ENCODE measurements around the gene HIP1.
"Not testable (repeated sequence)": the region's sequence is repeated elsewhere in the genome, so short reads cannot be mapped to it uniquely, and the experiment has no call there.

The HIP1 gene

DNA sequence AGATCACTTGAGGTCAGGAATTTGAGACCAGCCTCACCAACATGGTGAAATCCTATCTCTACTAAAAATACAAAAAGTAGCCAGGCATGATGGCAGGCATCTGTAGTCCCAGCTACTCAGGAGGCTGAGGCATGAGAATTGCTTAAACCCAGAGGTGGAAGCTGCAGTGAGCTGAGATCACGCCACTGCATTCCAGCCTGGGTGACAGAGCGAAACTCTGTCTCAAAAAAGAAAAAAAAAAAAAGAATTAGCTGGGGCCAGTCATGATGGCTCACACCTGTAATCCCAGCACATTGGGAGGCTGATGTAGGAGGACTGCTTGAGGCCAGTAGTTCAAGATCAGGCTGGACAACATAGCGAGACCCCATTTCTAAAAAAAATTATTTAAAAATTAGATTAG is 21.0 kb downstream of the HIP1 start:
- H3K4me3 ChIP-seq (ENCODE audit: low read depth, low read length): not testable (repeated sequence)

DNA sequence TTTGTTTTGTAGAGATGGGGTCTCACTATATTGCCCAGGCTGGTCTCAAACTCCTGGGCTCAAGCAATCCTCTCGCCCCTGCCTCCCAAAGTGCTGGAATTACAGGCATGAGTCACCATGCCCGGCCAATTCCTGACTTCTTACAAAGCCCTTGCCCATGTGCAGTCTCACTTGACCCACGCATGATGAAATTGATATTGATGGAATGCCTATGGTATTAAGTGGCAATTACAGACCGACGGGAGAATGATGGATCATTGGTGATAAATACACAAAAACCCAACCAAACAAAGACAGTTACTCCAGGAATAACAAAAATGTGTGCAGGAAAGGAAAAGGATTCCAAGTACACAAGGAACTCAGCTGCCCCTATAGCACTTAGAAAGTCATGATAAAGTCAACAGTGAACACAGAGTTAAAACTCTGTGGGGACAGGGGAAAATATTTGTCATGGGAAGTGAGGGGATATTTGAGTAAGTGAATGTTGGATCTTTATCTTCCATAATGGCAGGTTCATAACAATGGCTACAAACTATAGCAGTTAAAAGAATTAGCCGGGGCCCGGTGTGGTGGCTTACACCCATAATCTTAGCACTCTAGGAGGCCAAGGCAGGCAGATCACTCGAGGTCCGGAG is 21.6 kb downstream of the HIP1 start:
- no peak overlapping the region for H3K4me3 ChIP-seq (ENCODE audit: low read depth, low read length)

DNA sequence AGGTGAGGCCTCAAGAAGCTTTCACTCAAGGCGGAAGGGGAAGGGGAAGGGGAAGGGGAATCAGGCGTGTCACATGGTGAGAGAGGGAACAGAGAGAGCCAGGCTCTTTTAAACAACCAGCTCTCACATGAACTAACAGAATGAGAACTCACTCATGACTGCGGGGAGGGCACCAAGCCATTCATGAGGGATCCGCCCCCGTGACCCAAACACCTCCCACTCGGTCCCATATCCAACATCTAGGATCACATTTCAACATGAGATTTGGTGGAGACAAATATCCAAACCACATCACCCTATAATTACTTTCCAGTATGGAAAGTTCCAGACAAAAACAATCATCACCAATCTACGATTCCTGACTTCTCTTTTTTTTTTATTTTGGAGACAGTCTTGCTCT is 22.9 kb downstream of the HIP1 start:
- no peak overlapping the region for H3K4me3 ChIP-seq (ENCODE audit: low read depth, low read length)

DNA sequence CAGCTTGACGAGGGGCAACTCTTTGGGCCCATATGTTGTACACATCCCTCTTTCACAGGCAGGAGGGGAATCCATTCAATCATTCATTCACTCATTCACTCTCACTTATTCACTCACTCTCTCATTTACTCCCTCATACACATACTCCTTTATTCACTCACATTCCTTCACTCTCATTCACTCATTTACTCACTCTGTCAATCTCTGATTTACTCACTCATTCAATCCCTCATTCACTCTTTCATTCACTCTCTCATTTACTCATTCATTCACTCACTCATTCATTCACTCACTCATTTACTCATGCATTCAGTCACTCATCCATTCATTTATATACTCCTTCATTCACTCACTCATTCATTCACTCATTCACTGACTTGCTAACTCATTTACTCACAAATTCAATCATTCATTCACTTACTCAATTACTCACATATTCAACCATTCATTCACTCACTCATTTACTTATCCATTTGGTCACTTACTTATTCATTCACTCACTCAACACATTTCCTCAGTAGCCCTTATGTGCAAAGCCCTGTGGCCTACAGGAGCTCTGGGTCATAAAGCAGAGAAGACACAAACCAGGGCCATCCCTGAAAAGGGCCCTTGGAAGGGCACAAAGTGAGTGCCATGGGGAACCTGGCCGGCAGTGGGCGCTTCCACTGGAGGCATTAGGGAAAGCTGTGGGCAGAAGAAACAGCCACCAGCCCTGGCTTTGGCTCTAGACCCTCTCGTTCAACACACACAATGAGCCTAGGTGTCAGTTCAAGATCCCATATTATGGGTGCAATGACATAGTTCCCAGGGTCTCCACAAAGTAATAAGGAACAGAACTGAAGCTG is 26.0 kb downstream of the HIP1 start:
- H3K4me3 ChIP-seq (ENCODE audit: low read depth, low read length): no peak overlapping the region

DNA sequence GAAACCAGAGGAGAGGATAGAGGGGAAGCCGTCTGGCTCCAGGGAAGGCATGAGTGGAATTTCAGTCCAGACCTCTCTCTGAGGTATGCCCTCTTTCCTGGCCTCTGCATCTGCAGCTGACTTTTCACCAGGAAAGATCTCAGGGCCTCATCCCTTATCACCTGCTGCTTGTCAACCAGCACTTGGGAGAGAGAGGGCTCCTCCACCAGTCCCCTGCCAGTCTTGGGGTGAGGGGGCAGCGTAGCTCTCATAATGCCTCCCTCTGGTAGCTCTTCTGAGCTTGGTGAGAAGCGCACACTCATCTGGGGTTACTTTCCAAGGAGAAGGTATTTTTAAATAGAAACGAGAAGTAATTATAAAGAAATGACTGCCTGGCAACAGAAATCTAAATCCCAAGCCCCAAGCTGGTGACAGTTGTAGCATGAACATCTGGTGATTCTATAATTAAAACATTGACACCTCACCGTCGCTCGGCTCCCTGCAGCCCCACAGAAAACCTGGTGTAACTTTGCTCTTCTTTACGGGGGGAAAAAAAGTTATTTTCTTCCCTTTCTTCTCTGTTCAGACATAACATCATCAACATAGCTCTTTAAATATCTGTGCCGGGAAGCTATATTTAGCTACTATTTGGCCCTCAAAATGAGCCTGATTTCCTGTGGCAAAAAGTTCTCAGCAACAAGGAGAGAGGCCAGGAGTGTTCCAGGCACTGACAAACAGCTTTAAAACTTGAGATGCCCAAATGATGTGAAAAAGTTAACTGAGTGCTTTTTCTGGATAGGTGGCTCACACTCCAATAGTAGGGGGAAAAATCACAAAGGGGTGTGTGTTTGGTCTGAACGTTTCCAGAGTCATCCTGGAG is 26.9 kb downstream of the HIP1 start:
- H3K4me3 ChIP-seq (ENCODE audit: low read depth, low read length): no peak overlapping the region

DNA sequence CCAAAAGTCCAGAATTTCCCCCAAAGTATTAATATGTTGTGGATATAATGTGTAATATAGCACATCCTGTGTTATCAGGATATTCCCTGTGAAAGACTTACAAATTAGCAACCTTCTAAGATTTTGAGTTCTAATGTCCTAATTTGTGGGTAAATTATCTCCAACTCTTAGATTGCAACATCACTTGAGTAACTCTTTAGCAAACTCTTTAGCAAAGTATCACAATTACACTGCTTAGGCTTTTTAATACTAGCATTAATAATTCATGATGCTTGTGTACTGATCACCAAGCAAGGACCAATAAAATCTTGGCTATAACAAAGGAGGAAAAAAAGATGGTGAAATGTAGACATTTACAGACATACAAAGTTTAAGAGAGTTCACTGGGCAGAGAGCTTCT is 27.7 kb downstream of the HIP1 start:
- no peak overlapping the region for H3K4me3 ChIP-seq (ENCODE audit: low read depth, low read length)

DNA sequence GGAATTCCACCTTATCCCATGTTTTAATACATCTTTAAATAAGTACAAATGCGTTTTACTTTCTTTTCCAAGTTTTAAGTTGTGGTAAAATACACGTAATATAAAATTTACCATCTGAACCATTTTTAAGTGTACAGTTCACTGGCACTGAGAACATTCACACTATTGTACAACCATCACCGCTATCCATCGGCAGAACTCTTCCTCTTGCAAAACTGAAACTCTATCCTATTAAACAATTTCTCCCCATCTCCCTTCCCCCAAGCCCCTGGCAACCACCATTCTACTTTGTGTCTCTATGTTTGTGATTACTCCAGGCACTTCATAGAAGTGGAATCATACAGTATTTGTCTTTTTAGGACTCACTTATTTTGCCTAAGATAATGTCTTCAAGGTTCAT is 33.8 kb downstream of the HIP1 start:
- H3K4me3 ChIP-seq (ENCODE audit: low read depth, low read length): no peak overlapping the region

DNA sequence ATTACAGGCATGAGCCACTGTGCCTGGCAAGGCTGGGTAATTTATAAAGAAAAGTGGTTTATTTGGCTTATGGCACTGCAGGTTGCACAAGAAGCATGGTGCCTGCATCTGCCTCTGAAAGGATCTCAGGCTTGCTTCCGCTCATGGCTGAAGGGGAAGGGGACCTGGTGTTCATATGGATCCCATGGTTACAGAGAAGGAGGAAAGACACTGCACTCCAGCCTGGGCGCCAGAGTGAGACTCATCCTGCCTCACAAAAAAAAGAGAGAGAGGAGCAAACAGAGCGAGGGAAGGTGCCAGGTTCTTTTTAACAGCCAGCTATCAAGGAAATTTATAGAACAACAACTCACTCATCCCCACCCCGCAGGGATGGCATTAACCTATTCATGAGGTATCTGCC is 36.2 kb downstream of the HIP1 start:
- no peak overlapping the region for H3K4me3 ChIP-seq (ENCODE audit: low read depth, low read length)

DNA sequence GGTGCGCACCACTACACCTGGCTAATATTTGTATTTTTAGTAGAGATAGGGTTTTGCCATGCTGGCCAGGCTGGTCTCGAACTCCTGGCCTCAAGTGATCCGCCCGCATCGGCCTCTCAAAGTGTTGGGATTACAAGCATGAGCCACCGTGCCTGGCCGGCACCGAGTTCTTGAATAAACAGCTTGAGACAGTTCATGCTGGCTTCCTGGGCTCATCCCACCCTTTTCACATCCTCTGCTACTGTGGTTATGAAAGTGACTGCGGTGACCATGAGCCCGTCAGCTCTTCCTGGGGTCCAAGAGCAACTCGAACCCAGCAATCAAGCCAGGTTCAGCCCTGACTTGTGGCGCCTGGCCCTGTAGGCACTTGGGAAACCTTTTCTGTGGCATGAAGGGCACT is 38.7 kb downstream of the HIP1 start:
- no peak overlapping the region for H3K4me3 ChIP-seq (ENCODE audit: low read depth, low read length)

DNA sequence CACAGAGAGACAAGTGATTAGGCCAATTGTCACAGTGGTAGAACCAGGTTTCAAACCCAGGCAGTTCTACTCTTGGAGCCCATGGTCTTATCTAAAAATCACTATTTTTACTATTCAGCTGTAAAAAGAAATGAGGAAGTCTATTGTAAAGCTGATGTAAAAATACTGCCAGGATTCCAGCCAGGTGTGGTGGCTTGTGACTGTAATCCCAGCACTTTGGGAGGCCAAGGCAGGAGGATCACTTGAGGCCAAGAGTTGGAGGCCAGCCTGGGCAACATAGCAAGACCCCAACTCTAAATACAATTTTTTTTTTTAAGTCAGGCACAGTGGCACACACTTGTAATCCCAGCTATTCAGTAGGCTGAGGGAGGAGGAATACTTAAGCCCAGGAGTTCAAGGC is 40.4 kb downstream of the HIP1 start:
- no peak overlapping the region for H3K4me3 ChIP-seq (ENCODE audit: low read depth, low read length)

DNA sequence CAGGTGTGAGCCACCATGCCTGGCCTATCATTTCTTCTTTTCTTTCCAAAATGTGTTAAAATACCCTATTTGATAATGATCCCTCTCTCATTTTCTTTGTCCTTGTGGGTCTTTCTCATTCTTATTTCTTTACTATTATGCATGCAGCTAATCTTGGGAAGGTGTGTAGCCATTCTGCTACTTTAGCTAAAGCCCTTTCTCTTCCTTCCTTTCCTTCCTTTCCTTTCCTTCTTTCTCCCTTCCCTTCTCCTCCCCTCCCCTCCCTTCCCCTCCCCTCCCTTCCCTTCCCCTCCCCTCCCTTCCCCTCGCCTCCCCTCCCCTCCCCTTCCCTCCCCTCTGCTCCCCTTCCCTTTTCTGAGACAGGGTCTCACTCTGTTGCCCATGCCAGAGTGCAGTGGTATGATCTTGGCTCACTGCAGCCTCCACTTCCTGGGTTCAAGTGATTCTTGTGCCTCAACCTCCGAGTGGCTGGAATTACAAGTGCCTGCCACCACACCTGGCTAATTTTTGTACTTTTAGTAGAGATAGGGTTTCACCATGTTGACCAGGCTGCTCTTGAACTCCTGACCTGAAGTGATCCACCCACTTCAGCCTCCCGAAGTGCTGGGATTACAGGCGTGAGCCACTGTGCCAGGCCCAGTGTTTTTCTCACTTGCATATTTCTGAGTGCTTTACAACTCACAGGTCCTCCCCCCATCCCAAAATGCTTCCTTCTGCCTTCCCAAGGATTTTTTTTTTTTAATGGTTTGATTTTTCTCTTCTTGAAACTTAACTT is 42.3 kb downstream of the HIP1 start:
- H3K4me3 ChIP-seq (ENCODE audit: low read depth, low read length): no peak overlapping the region

DNA sequence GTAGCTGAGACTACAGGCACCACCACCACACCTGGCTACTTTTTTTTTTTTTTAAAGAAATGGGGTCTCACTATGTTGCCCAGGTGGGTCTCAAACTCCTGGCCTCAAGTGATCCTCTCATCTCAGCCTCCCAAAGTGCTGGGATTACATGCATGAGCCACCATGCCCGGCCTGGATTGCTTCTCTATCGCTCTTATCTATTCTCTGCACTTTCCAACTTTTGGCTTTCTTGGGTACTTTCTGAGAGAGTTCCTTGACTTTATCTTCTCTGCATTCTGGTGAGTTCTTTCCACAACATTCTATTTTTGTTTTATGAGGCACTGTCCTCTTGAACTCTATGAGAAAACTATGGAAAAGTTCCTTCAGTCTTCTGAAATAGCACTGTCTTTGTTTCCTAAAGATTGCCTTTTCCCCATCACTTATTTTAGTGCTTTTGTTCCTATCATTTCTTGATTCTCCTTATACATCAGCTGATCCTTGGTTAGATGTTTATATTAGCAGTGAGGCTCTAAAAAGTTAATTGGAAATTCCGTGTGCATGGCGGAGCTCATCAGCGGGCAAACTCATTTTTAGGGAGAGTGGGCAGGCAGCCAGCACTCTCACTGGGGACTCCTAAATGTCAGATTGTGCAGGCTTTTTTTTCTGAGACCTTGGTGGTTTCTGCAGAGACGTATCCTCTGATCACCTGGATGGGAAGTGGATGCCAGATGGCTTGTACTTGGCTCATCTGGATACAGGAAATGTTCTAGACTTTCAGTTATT is 43.9 kb downstream of the HIP1 start:
- H3K4me3 ChIP-seq (ENCODE audit: low read depth, low read length): no peak overlapping the region

DNA sequence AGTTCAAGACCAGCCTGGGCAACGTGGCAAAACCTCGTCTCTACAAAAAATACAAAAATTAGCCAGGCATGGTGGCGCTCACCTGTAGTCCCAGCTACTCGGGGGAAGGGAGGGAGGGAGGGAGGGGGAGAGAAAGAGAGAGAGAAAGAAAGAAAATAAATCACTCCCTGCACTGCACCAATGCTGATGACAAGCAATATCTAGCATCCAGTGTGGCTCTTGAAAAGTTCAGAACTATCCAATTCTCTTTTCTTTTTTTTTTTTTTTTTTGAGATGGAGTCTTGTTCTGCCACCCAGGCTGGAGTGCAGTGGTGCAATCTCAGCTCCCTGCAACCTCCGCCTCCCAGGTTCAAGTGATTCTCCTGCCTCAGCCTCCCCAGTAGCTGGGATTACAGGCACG is 45.1 kb downstream of the HIP1 start:
- H3K4me3 ChIP-seq (ENCODE audit: low read depth, low read length): not testable (repeated sequence)

DNA sequence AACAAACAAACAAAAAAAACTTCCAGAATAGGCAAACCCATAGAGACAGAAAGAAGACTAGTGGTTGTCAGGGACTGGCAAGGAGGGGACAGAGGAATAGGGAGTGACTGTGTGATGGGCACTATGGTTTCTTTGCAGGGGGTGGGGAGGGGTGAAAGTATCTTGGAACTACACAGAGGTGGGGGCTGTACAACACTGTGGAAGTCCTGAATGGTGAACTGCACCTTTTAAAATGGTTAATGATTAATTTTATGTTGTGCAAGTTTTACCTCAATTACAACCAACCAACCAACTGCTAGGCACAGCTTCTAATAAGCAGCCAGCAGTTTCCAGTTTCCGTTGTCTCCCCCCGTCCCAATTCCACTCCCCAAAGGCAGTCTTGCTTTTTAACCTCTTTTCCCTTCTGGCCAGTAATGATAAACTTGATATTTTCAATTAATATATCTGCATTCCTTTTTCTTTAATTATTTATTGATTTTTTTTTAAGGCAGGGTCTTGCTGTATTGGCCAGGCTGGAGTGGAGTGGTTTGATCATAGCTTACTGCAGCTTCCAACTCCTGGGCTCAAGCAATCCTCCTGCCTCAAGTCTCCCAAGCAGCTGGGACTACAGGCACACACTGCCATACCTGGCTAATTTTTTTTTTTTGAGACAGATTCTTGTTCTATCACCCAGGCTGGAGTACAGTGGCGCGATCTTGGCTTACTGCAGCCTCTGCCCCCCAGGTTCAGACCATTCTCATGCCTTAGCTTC is 46.8 kb downstream of the HIP1 start:
- no peak overlapping the region for H3K4me3 ChIP-seq (ENCODE audit: low read depth, low read length)

DNA sequence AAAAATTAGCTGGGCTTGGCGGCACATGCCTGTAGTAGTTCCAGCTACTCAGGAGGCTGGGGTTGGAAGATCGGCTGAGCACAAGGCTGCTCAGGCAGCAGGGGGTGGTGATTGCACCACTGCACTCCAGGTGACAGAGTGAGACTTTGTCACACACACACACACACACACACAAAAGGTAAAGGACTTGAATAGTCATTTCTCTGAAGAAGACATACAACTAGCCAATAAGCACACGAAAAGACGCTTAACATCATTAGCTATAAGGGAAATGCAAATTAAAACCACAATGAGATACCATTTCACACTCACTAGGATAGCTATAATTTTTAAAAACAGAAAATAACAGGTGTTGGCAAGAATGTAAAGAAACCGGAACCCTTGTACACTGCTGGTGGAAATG is 48.6 kb downstream of the HIP1 start:
- no peak overlapping the region for H3K4me3 ChIP-seq (ENCODE audit: low read depth, low read length)

DNA sequence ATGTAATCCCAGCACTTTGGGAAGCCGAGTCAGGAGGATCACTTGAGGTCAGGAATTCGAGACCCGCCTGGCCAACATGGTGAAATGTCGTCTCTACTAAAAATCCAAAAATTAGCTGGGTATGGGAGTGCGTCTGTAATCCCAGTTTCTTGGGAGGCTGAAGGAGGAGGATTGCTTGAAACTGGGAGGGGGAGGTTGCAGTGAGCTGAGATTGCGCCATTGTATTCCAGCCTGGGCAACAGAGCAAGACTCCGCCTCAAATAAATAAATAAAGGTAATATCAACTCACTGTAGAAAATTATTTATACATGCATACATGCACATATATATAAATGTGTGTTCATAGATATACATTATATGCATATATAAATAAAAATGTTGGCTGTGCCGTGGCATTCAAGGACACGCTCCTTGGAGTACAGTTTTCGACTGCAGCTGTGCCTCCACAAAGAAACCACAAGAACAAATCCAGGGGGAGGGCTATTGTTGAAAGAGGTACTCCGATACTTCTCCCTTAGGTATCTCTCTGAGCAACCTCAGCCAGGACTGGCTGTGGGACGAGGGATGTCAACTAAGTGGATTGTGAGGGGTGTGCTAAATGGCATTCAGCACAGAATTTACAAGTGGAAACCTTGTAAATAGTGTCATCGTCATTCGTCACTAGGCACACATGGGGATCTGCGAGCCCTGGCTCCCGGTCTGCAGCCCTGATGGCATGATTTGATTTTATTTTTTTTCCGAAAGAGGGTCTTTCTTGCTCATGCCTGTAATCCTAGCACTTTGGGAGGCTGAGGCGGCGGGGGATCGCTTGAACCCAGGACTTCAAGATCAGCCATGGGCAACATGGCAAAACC is 49.3 kb downstream of the HIP1 start:
- H3K4me3 ChIP-seq (ENCODE audit: low read depth, low read length): no peak overlapping the region

DNA sequence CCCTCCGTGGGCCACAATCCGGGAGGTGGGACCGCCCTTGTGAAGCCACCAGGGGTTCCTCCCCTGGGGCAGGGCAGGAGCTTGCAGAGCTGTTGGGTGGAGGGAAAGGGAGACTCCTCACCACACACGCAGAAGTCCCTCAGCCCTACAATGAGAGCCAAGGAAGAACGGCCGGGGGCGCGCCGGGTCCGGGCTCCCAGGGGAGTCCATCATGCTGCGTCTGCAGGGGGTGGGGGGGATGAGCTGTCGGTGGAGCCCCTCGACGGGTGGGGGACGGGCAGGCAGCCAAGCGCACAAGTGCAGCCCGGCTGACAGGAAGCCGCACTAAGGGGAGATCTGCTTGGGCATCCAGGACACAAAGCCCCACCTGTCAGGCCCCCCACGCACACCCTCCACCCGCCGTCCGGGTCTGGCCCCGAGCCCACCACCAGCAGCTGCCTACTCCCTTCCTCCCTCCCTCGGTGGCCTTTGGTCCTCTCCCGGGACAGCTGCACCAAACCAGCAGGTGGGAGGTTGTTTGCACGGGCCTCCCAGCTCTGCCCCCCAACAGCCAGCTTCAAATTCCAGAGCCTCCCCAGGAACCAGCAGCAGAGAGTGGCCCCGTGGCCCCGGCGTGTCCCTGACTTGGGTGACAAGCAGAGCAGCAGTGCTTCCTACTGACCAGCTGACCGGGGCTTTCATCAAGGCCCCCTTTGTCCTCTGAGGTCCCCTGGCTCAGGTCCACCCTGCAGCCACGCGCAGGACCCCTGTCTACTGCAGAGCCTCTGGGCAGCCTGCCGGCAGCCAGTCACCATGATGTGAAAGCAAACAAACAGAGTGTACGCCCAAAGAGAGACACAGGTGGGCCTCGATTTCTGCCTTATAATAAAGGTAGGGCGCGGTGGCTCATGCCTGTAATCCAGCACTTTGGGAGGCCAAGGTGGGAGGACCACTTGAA is 50.3 kb downstream of the HIP1 start:
- H3K4me3 ChIP-seq (ENCODE audit: low read depth, low read length): no peak overlapping the region

Measured in iPS-11a (cell line).